Parathyroid adenoma (tissue), 2 donors: ENCODE data around the gene ABCD1.
"Not testable (repeated sequence)": the region's sequence is repeated elsewhere in the genome, so short reads cannot be mapped to it uniquely, and the experiment has no call there.

Experiments used
- H2AFZ ChIP-seq: fragments of 300-600 bp; sonication (generic); one replicate; pipeline ENCODE4 v1.7.0; 2017; ENCODE audit warnings: antibody characterized with exemption, mild to moderate bottlenecking
- H3K27ac ChIP-seq: fragments of 300-600 bp; sonication (generic); one replicate; pipeline ENCODE4 v1.7.0; 2017
- H3K27me3 ChIP-seq: fragments of 300-600 bp; sonication (generic); one replicate; pipeline ENCODE4 v1.7.0; 2017; ENCODE audit warnings: low read length; ENCODE audit not compliant: control insufficient read depth, insufficient read depth
- H3K36me3 ChIP-seq: fragments of 300-600 bp; sonication (generic); one replicate; pipeline ENCODE4 v1.7.0; 2017; ENCODE audit warnings: low read length; ENCODE audit not compliant: control insufficient read depth, insufficient read depth
- H3K4me1 ChIP-seq: fragments of 300-600 bp; sonication (generic); one replicate; pipeline ENCODE4 v1.7.0; 2017; ENCODE audit warnings: control low read depth
- H3K4me2 ChIP-seq: fragments of 300-600 bp; sonication (generic); one replicate; pipeline ENCODE4 v1.7.0; 2017; ENCODE audit warnings: low read length
- H3K4me3 ChIP-seq: fragments of 300-600 bp; sonication (generic); one replicate; pipeline ENCODE4 v1.7.0; 2017; ENCODE audit warnings: low read depth, low read length
- H3K79me2 ChIP-seq: fragments of 300-600 bp; sonication (generic); one replicate; pipeline ENCODE4 v1.7.0; 2017; ENCODE audit warnings: control low read depth
- H3K9ac ChIP-seq: fragments of 300-600 bp; sonication (generic); one replicate; pipeline ENCODE4 v1.7.0; 2017; ENCODE audit warnings: mild to moderate bottlenecking
- H3K9me3 ChIP-seq: fragments of 300-600 bp; sonication (generic); one replicate; pipeline ENCODE4 v1.7.0; 2017; ENCODE audit warnings: low read length; ENCODE audit not compliant: control insufficient read depth
- CTCF ChIP-seq: fragments of 300-600 bp; sonication (generic); IDR thresholded peaks from one replicate; pipeline ENCODE4 v1.7.0; 2017; ENCODE audit warnings: antibody characterized with exemption, mild to moderate bottlenecking
- donor health status: primary hyperparathyroidism.

The ABCD1 gene

DNA sequence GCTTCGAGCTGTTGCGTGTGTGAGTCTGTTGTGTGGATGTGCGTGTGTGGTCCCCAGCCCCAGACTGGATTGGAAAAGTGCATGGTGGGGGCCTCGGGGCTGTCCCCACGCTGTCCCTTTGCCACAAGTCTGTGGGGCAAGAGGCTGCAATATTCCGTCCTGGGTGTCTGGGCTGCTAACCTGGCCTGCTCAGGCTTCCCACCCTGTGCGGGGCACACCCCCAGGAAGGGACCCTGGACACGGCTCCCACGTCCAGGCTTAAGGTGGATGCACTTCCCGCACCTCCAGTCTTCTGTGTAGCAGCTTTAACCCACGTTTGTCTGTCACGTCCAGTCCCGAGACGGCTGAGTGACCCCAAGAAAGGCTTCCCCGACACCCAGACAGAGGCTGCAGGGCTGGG is 28.6 kb upstream of the ABCD1 start:
- H2AFZ ChIP-seq = no peak overlapping the region
- no peaks in the 10 kb centered on the region for H3K4me1 ChIP-seq
- H3K4me2 ChIP-seq = no peak overlapping the region
- H3K9me3 ChIP-seq = no peaks in the 10 kb centered on the region
- H3K4me3 ChIP-seq = no peak overlapping the region
- H3K27ac ChIP-seq = no peak overlapping the region
- no peak for TF ChIP-seq CTCF
- H3K9ac ChIP-seq = no peak overlapping the region
- H3K79me2 ChIP-seq = no peaks in the 10 kb centered on the region
- no peaks in the 10 kb centered on the region for H3K27me3 ChIP-seq
- no peaks in the 10 kb centered on the region for H3K36me3 ChIP-seq

GRCh38 chrX:153696538-153696937 is 28.1 kb upstream of the ABCD1 start:
- H3K27me3 ChIP-seq, H3K4me2 ChIP-seq, H3K27ac ChIP-seq, H2AFZ ChIP-seq, H3K9ac ChIP-seq, H3K4me3 ChIP-seq, H3K4me1 ChIP-seq, H3K79me2 ChIP-seq, H3K9me3 ChIP-seq, H3K36me3 ChIP-seq: not testable (repeated sequence)

- not testable (repeated sequence) for H3K27me3 ChIP-seq, H3K4me3 ChIP-seq, H2AFZ ChIP-seq, H3K79me2 ChIP-seq, H3K36me3 ChIP-seq, H3K9ac ChIP-seq, H3K4me2 ChIP-seq, H3K4me1 ChIP-seq, H3K9me3 ChIP-seq, H3K27ac ChIP-seq
These were observed 27.5 kb upstream of the ABCD1 start for GRCh38 chrX:153696986-153697722.

DNA sequence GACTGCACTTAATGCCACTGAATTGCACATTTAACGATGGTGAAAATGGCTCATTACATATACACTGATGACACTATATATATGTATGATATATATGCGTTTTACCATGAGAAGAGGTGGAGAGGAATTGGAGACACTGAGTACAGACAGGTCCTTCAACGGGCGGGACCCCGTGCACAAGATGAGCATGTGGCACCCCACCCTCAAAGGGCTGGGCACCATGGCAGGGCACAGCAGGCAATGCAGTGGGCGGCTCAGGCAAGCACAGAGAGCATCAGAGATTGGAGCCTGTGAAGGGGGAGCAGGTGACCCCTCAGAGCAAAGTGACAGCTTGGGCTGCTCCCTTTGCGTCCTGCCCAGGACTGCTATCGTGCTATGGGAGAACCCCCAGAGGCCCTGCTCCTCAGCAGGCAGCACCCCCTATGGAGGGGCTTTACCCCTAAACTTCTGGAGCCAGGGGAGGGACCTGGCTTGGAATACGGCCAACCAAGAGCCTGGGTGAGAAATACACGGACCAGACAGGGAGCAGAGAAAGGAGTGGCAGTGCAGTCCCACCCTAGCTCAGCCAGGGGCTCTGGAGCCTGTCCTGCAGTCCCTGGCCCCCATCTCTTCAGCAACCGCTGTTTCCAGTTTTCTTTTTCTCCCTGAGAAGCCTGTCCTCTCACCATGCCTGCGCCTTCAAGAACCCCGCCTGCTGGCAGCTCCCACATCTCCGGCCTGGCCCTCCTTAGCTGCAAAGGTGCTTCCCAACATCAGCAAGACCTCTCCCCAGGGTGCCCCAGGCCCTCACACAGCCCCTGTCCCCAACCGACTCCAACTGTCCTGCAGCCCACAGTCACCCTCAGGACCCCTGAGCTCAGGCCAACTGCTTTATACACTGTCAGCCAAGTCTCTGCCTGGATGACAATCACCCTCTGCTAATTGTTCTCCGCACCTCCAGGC is 26.5 kb upstream of the ABCD1 start:
- H3K79me2 ChIP-seq = no peaks in the 10 kb centered on the region
- H3K36me3 ChIP-seq = no peaks in the 10 kb centered on the region
- no peak overlapping the region for H3K27ac ChIP-seq
- H3K4me3 ChIP-seq = no peak overlapping the region
- H2AFZ ChIP-seq = no peak overlapping the region
- H3K4me2 ChIP-seq = no peak overlapping the region
- no peak overlapping the region for H3K9ac ChIP-seq
- no peak for TF ChIP-seq CTCF
- no peaks in the 10 kb centered on the region for H3K4me1 ChIP-seq
- no peaks in the 10 kb centered on the region for H3K27me3 ChIP-seq
- no peaks in the 10 kb centered on the region for H3K9me3 ChIP-seq

DNA sequence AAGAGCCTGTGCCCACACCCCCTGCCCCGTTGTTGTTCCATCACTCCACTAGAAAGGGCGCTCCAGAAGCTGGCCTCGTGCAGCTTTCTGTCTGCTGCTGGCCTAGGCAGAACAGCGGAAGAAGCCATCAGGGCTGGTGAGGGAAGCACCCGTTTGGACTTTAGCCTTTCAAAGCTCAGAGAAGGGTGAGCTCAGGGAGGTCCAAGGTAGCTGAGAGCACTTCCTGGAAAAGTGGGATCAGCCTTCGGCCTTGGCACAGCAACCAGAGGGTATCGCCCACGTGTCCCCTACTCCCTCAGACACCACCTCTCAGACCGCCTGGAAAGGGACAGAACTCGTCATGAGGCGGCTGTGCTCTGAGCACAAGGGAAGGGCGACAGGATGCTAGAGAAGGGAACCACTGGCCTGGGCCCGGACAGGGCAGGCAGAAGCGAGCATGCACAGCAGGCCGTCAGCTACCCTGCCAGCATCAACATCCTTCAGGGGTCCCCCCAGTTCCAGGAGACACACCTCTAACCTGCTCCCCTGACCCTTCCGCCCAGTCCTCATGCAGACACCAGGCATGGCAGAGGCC is 25.4 kb upstream of the ABCD1 start:
- H3K36me3 ChIP-seq, H3K9ac ChIP-seq, H3K4me3 ChIP-seq, H3K4me1 ChIP-seq, H2AFZ ChIP-seq, H3K9me3 ChIP-seq, H3K27ac ChIP-seq, H3K79me2 ChIP-seq, H3K4me2 ChIP-seq, H3K27me3 ChIP-seq: not testable (repeated sequence)

- not testable (repeated sequence) for H3K79me2 ChIP-seq, H3K27me3 ChIP-seq, H2AFZ ChIP-seq, H3K36me3 ChIP-seq, H3K9ac ChIP-seq, H3K4me2 ChIP-seq, H3K9me3 ChIP-seq, H3K27ac ChIP-seq, H3K4me1 ChIP-seq, H3K4me3 ChIP-seq
These were observed 24.8 kb upstream of the ABCD1 start for GRCh38 chrX:153699784-153700371.
